SU-DHL-6 (cell line): ENCODE data around the gene ANKLE1.

Source experiments
- H2AFZ ChIP-seq: fragments of 200-600 bp; sonication (generic); 2 replicates; pipeline ENCODE4 v1.6.1; 2014; ENCODE audit warnings: low read depth, mild to moderate bottlenecking, moderate library complexity, mixed read lengths, antibody characterized with exemption, low read length; ENCODE audit not compliant: severe bottlenecking
- H3F3A ChIP-seq: fragments of 200-600 bp; shearing (Covaris generic); 2 replicates; pipeline ENCODE4 v1.6.0; 2016; ENCODE audit warnings: antibody characterized with exemption, mild to moderate bottlenecking; ENCODE audit not compliant: insufficient read depth
- H3K27ac ChIP-seq: fragments of 200-600 bp; sonication (generic); 2 replicates; pipeline ENCODE4 v1.5.1; 2016; ENCODE audit warnings: low read depth, mild to moderate bottlenecking, low read length, moderate library complexity, mixed read lengths
- H3K27me3 ChIP-seq: fragments of 200-600 bp; sonication (generic), shearing (Covaris generic); 2 replicates; pipeline ENCODE4 v1.6.0; 2014; ENCODE audit warnings: mild to moderate bottlenecking, low read length
- H3K36me3 ChIP-seq: fragments of 200-600 bp; sonication (generic); 2 replicates; pipeline ENCODE4 v1.6.1; 2014; ENCODE audit warnings: mild to moderate bottlenecking, low read length, mixed read lengths
- H3K4me2 ChIP-seq: fragments of 300-600, 200-600 bp; shearing (Covaris generic), sonication (generic); 2 replicates; pipeline ENCODE4 v1.6.0; 2014; ENCODE audit warnings: low read length, low read depth, mild to moderate bottlenecking; ENCODE audit not compliant: poor library complexity, severe bottlenecking
- H3K4me3 ChIP-seq: fragments of 200-600 bp; sonication (generic); 2 replicates; pipeline ENCODE4 v1.5.1; 2014; ENCODE audit warnings: antibody characterized with exemption, low read length, mild to moderate bottlenecking, mixed read lengths; ENCODE audit not compliant: insufficient read depth, poor library complexity, severe bottlenecking
- H3K79me2 ChIP-seq: fragments of 200-600 bp; sonication (generic); 2 replicates; pipeline ENCODE4 v1.6.1; 2014; ENCODE audit warnings: mild to moderate bottlenecking, low read length, moderate library complexity; ENCODE audit not compliant: insufficient read depth
- H3K9ac ChIP-seq: fragments of 200-600 bp; sonication (generic); 2 replicates; pipeline ENCODE4 v1.7.0; 2014; ENCODE audit warnings: mild to moderate bottlenecking, low read length
- H3K9me2 ChIP-seq: fragments of 200-600 bp; sonication (generic); replicated peaks from 2 replicates; pipeline ENCODE4 v1.6.1; 2014; ENCODE audit warnings: low read length; ENCODE audit not compliant: insufficient read depth
- H3K9me3 ChIP-seq: fragments of 200-600 bp; sonication (generic); 2 replicates; pipeline ENCODE4 v1.6.1; 2014; ENCODE audit warnings: low read length, mixed read lengths; ENCODE audit not compliant: insufficient read depth
- H4K20me1 ChIP-seq: fragments of 200-600 bp; sonication (generic); 2 replicates; pipeline ENCODE4 v1.6.1; 2014; ENCODE audit warnings: low read depth, mild to moderate bottlenecking, antibody characterized with exemption, low read length, moderate library complexity, mixed read lengths
- EZH2phosphoT487 ChIP-seq: fragments of 200-600 bp; sonication (generic), shearing (Covaris generic); conservative IDR thresholded peaks from 2 replicates; pipeline ENCODE4 v1.6.1; 2018; ENCODE audit warnings: mild to moderate bottlenecking, antibody characterized with exemption, low read length, moderate library complexity, mixed read lengths
- TF ChIP-seq, protein P1 (sequence below): fragments of 200-600 bp; sonication (generic); IDR thresholded peaks from one replicate; pipeline ENCODE4 v1.5.1; 2017; ENCODE audit warnings: antibody characterized with exemption, mild to moderate bottlenecking, low read length, moderate library complexity; ENCODE audit not compliant: insufficient read depth, poor library complexity, severe bottlenecking

ANKLE1 gene

DNA sequence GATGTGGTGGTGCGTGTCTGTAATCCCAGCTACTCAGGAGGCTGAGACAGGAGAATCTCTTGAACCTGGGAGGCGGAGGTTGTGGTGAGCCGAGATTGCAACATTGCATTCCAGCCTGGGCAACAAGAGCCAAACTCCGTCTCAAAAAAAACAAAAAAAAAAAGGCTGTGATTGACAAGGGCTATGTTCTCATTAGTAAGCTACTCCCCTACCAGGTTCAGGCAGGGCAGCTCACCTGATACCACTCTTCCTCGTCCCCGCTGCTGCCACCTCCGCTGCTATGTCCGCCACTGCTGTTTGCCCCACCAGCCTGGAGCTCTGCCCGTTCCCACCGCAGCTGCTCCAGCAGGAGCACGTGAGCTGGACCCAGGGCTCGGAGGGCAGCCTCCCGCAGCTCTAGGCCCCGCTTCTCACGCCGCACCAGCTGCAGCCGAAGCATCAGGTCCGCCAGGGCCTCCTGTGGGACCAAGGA is 26.5 kb upstream of the ANKLE1 start:
- Histone ChIP-seq H2AFZ (no peak overlapping the region), H3K9ac (no peak overlapping the region)

GRCh38 chr19:17256130-17256529 is 25.6 kb upstream of the ANKLE1 start:
- Histone ChIP-seq H3K4me3 (no peak overlapping the region), H3K27me3 (no peaks in the 10 kb centered on the region), H3K79me2 (no peaks in the 10 kb centered on the region), H3K9me2 (no peaks in the 10 kb centered on the region), H3K36me3 (no peaks in the 10 kb centered on the region), H3F3A (no peaks in the 10 kb centered on the region), H3K4me2 (no peak overlapping the region), H3K27ac (no peak overlapping the region), H2AFZ (no peak overlapping the region), H4K20me1 (no peaks in the 10 kb centered on the region), H3K9me3 (no peaks in the 10 kb centered on the region), H3K9ac (no peak overlapping the region)
- no peak for TF ChIP-seq EZH2phosphoT487
- TF ChIP-seq, protein P1, sequence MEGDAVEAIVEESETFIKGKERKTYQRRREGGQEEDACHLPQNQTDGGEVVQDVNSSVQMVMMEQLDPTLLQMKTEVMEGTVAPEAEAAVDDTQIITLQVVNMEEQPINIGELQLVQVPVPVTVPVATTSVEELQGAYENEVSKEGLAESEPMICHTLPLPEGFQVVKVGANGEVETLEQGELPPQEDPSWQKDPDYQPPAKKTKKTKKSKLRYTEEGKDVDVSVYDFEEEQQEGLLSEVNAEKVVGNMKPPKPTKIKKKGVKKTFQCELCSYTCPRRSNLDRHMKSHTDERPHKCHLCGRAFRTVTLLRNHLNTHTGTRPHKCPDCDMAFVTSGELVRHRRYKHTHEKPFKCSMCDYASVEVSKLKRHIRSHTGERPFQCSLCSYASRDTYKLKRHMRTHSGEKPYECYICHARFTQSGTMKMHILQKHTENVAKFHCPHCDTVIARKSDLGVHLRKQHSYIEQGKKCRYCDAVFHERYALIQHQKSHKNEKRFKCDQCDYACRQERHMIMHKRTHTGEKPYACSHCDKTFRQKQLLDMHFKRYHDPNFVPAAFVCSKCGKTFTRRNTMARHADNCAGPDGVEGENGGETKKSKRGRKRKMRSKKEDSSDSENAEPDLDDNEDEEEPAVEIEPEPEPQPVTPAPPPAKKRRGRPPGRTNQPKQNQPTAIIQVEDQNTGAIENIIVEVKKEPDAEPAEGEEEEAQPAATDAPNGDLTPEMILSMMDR, result no peak

More for the DNA sequence above, 26.5 kb upstream of the ANKLE1 start:
- H3K4me2 ChIP-seq, result no peak overlapping the region
- H3K27ac ChIP-seq, result no peak overlapping the region
- TF ChIP-seq, protein P1, result no peak
- TF ChIP-seq EZH2phosphoT487, result no peak
- no peaks in the 10 kb centered on the region for H3F3A ChIP-seq
- H3K79me2 ChIP-seq, result no peaks in the 10 kb centered on the region
- no peaks in the 10 kb centered on the region for H4K20me1 ChIP-seq
- H3K27me3 ChIP-seq, result no peaks in the 10 kb centered on the region
- no peaks in the 10 kb centered on the region for H3K9me3 ChIP-seq
- no peaks in the 10 kb centered on the region for H3K36me3 ChIP-seq
- no peak overlapping the region for H3K4me3 ChIP-seq
- H3K9me2 ChIP-seq, result no peaks in the 10 kb centered on the region

DNA sequence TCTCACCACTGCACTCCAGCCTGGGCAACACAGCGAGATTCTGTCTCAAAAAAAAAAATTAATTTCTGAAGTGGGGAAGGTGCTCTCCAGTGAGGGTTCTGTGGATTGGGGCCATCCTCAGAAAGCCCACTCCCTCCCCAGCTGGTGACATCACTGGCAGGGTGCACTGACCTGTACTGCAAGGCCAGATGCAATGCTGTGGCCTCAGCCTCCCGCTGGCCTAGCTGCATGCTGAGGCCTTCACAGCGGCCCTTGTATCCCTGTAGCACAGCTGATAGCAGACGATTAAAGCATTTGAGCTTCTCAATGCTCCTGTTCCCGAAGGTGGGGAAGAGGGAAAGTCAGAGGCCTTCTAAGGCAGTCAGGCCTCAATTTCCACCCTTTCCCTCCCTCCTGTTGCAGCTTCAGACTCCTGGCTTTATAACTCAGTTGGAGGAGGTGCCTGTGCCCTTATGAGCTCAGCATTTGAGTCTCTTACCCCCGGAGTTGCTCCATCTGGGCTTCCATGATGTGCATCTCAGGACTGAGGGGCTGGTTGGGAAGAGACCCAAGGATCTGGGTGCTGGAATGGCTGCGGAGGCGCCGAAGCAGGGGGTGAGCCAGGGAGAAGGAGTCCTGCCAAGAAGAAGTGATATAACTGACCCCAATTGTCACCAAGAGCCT is 22.5 kb upstream of the ANKLE1 start:
- H3F3A ChIP-seq, result peaks cover 4% of the 10 kb centered on the region; the same call in 1 of the 2 replicates
- H3K36me3 ChIP-seq, result no peaks in the 10 kb centered on the region
- no peaks in the 10 kb centered on the region for H4K20me1 ChIP-seq
- H2AFZ ChIP-seq, result no peak overlapping the region
- H3K27me3 ChIP-seq, result no peaks in the 10 kb centered on the region
- no peaks in the 10 kb centered on the region for H3K9me3 ChIP-seq
- H3K27ac ChIP-seq, result no peak overlapping the region
- H3K4me3 ChIP-seq, result no peak overlapping the region
- H3K9ac ChIP-seq, result no peak overlapping the region
- no peak for TF ChIP-seq EZH2phosphoT487
- TF ChIP-seq, protein P1, result no peak
- H3K79me2 ChIP-seq, result no peaks in the 10 kb centered on the region
- H3K4me2 ChIP-seq, result no peak overlapping the region
- H3K9me2 ChIP-seq, result no peaks in the 10 kb centered on the region
